ENCODE measurements around the gene CREB5. TPM values are rescaled to one million over a fixed set of nuclear protein-coding genes. Genes with fewer than 3 reads are reported as not detected.

Gene CREB5
- total and polyA plus RNA-seq, 2 donors (not counting 3 experiments of a cell fraction or from before 2014, with no cell fraction given): 19.6 to 28.4 TPM

GRCh38 chr7:28554802-28555471 is 142.6 kb downstream of the CREB5 start:
- no peak for DNase-seq (ENCODE audit: low read depth, low spot score)
- Histone ChIP-seq H3K27ac (ENCODE audit: insufficient read depth, low read depth, low read length) (no peak overlapping the region), H3K36me3 (ENCODE audit: control insufficient read depth in 2 of 2, extremely low read depth in 1 of 2, insufficient read depth in 2 of 2, low read length in 2 of 2) (no peaks in the 10 kb centered on the region), H3K9me1 (replicated peaks; ENCODE audit: control insufficient read depth, extremely low read depth, insufficient read depth, low read length) (no peaks in the 10 kb centered on the region), H2AFZ (ENCODE audit: low read depth, low read length) (no peak overlapping the region), H3K9ac (replicated peaks; ENCODE audit: extremely low read depth, insufficient read depth, low read length) (no peak overlapping the region), H3K79me2 (ENCODE audit: control insufficient read depth, insufficient read depth, low read length) (no peaks in the 10 kb centered on the region), H3K9me3 (replicated peaks; ENCODE audit: control insufficient read depth, insufficient read depth, low read length) (no peaks in the 10 kb centered on the region), H3K4me2 (ENCODE audit: insufficient read depth, low read length) (no peak overlapping the region), H3K4me3 (replicated peaks in 1 of 3; ENCODE audit: insufficient read depth in 1 of 3, low read depth in 1 of 3, low read length in 3 of 3) (no peak overlapping the region), H4K20me1 (replicated peaks; ENCODE audit: control insufficient read depth, extremely low read depth, insufficient read depth, low read length) (no peaks in the 10 kb centered on the region), H3K27me3 (ENCODE audit: control insufficient read depth in 2 of 2, insufficient read depth in 2 of 2, low read length in 2 of 2) (peaks cover 9 to 27% of the 10 kb centered on the region in 2 experiments), H3K4me1 (ENCODE audit: control insufficient read depth, extremely low read depth, insufficient read depth, low read length) (no peaks in the 10 kb centered on the region)
- FAIRE-seq: no peak
- intact Hi-C loops (cut with micrococcal nuclease): no loop called here
- no TSS peak for BruUV-seq (replicated peaks)
- POLR2A ChIA-PET: no interaction called here
- TF ChIP-seq GATA2 (IDR thresholded peaks at IDR 0.05; ENCODE audit: insufficient read depth, insufficient read length, low read depth, low read length): no peak
- TF ChIP-seq JUN (IDR thresholded peaks at IDR 0.05; ENCODE audit: borderline replicate concordance, insufficient read depth, insufficient read length, low read depth): no peak
- TF ChIP-seq POLR2A (IDR thresholded peaks at IDR 0.05; ENCODE audit: low read depth, low read length): no peak
- no peak for TF ChIP-seq MAX (IDR thresholded peaks at IDR 0.05; ENCODE audit: insufficient read depth, insufficient read length)
- TF ChIP-seq CTCF (IDR thresholded peaks at IDR 0.05; ENCODE audit: extremely low read depth in 1 of 2, insufficient read depth in 1 of 2, low read depth in 1 of 2, low read length in 2 of 2): no peak
- no peak for TF ChIP-seq MYC (IDR thresholded peaks at IDR 0.05; ENCODE audit: low read depth, low read length)
- no peak for TF ChIP-seq POLR2AphosphoS5 (IDR thresholded peaks at IDR 0.05; ENCODE audit: insufficient read depth, low read depth, low read length)
- no peak for TF ChIP-seq FOS (IDR thresholded peaks at IDR 0.05; ENCODE audit: borderline replicate concordance, insufficient read depth, low read length)
- no peak for TF ChIP-seq EZH2 (IDR thresholded peaks at IDR 0.05; ENCODE audit: borderline replicate concordance, low read depth, low read length, severe bottlenecking)
- dilution Hi-C loops (cut with MboI; ENCODE audit: extremely low pct_ligation_motif_present, low sequenced_read_pairs): no loop called here
- CTCF ChIA-PET: no interaction called here

Data from endothelial cell of umbilical vein (primary cell).